ENCODE results near the gene KCNIP4. TPM values are rescaled to one million over a fixed set of nuclear protein-coding genes. Genes with fewer than 3 reads are reported as not detected.

Gene KCNIP4
- total and polyA plus RNA-seq, 2 of the 4 experiments (the other 2 are of a cell fraction) = not detected

- H2BK5ac ChIP-seq (ENCODE audit: low read depth, low read length, poor library complexity, severe bottlenecking) = no peak overlapping the region
- H2BK15ac ChIP-seq (ENCODE audit: low read depth, low read length) = no peak overlapping the region
- H2AK9ac ChIP-seq (replicated peaks; ENCODE audit: low read depth, low read length, poor library complexity) = no peak overlapping the region
- no peaks in the 10 kb centered on the region for H3K36me3 ChIP-seq (ENCODE audit: control insufficient read depth, insufficient read depth, low read length)
- WGBS, 2 experiments (ENCODE audit: extremely low coverage in 2 of 2, insufficient read length in 1 of 2) = 8% methylated on average over 2 of the region's 6 CpGs; no CpG with 5 or more reads in 1 of the 2 experiments
- no peaks in the 10 kb centered on the region for H3K27me3 ChIP-seq (ENCODE audit: control insufficient read depth, insufficient read depth, low read length)
- CTCF ChIA-PET = no interaction called here
- no peak overlapping the region for H2BK20ac ChIP-seq (ENCODE audit: low read depth, low read length)
- H3K9me3 ChIP-seq (ENCODE audit: control insufficient read depth, insufficient read depth, low read length) = peaks cover 10% of the 10 kb centered on the region
- H3K18ac ChIP-seq (ENCODE audit: low read depth, low read length) = no peak overlapping the region
- no peak overlapping the region for H2AFZ ChIP-seq (replicated peaks; ENCODE audit: low read length, poor library complexity)
- dilution Hi-C loops (cut with HindIII; ENCODE audit: low sequenced_read_pairs, unreplicated experiment) (no loop called here), intact Hi-C loops (cut with micrococcal nuclease) (no loop called here), in situ Hi-C loops (cut with MboI; ENCODE audit: low sequenced_read_pairs) (no loop called here)
- H3K79me1 ChIP-seq (ENCODE audit: low read depth in 1 of 2, low read length in 2 of 2) = no peaks in the 10 kb centered on the region
- H3K27ac ChIP-seq (ENCODE audit: insufficient read depth, low read length) = no peak overlapping the region
- no peak overlapping the region for H3K4me3 ChIP-seq (ENCODE audit: insufficient read depth, low read depth, low read length)
- no peak for ATAC-seq (ENCODE audit: low read depth)
- no peak overlapping the region for H2BK120ac ChIP-seq (ENCODE audit: low read depth, low read length)
- no TSS peak for BruUV-seq (replicated peaks)
- no peak overlapping the region for H3K4ac ChIP-seq (ENCODE audit: low read depth, low read length)
- TF ChIP-seq NFE2L2 (IDR thresholded peaks at IDR 0.05; ENCODE audit: low read depth, low read length) = no peak
- TF ChIP-seq USF2 (IDR thresholded peaks at IDR 0.05; ENCODE audit: low read depth, low read length) = no peak
- TF ChIP-seq CTCF (conservative IDR thresholded peaks at IDR 0.05; ENCODE audit: low read depth, low read length) = no peak
- TF ChIP-seq ELK1 (IDR thresholded peaks at IDR 0.05; ENCODE audit: borderline replicate concordance, low read depth, low read length) = no peak
- TF ChIP-seq MAZ (IDR thresholded peaks at IDR 0.05; ENCODE audit: borderline replicate concordance, low read depth, low read length) = no peak
- TF ChIP-seq RFX5 (IDR thresholded peaks at IDR 0.05; ENCODE audit: low read depth, low read length) = no peak
- no peak for TF ChIP-seq MAFK (IDR thresholded peaks at IDR 0.05; ENCODE audit: low read depth, low read length)
- no peak for TF ChIP-seq BHLHE40 (IDR thresholded peaks at IDR 0.05; ENCODE audit: low read depth, low read length)
- no peaks in the 10 kb centered on the region for H3K4me1 ChIP-seq (ENCODE audit: control insufficient read depth, insufficient read depth, low read length)
- no peak overlapping the region for H2AK5ac ChIP-seq (ENCODE audit: low read depth, low read length)
- H3K14ac ChIP-seq (replicated peaks; ENCODE audit: low read depth, low read length) = no peak overlapping the region
- H3K9ac ChIP-seq (ENCODE audit: low read depth, low read length) = no peak overlapping the region
- H4K91ac ChIP-seq (ENCODE audit: insufficient read depth, low read depth, low read length) = no peak overlapping the region
- POLR2A ChIA-PET (ENCODE audit: unreplicated experiment) = no interaction called here
- no peaks in the 10 kb centered on the region for H4K20me1 ChIP-seq (ENCODE audit: insufficient read depth, low read length)
- no peak for DNase-seq
- no peaks in the 10 kb centered on the region for H3K9me1 ChIP-seq (ENCODE audit: insufficient read depth, low read length)
- no peak overlapping the region for H4K5ac ChIP-seq (ENCODE audit: low read depth, low read length)
- H3K23ac ChIP-seq (ENCODE audit: low read depth, low read length) = no peak overlapping the region
- no peak overlapping the region for H4K8ac ChIP-seq (ENCODE audit: low read depth in 2 of 2, low read length in 2 of 2)
- H3K56ac ChIP-seq (ENCODE audit: extremely low read depth, insufficient read depth, low read length) = no peak overlapping the region
- H3K4me2 ChIP-seq (ENCODE audit: low read depth, low read length) = no peak overlapping the region
Measured at GRCh38 chr4:21457086-21457840, 491.3 kb downstream of the KCNIP4 start.
